GM23248 (cell line): ENCODE data around the gene KRTAP4-3. TPM values are rescaled to one million over a fixed set of nuclear protein-coding genes. Genes with fewer than 3 reads are reported as not detected.

Experiments
- DNase-seq: peaks from one replicate; pipeline ENCODE4 v3.0.0-alpha.2; 2015
- H2AFZ ChIP-seq: fragments of 200-600 bp; sonication (generic); 2 replicates; pipeline ENCODE4 v1.6.1; 2016; ENCODE audit warnings: antibody characterized with exemption
- H3F3A ChIP-seq: fragments of 200-600 bp; sonication (generic); 2 replicates; pipeline ENCODE4 v1.6.1; 2016; ENCODE audit warnings: mild to moderate bottlenecking, antibody characterized with exemption, mixed run types; ENCODE audit not compliant: insufficient read depth
- H3K27ac ChIP-seq: fragments of 200-600 bp; sonication (generic); 2 replicates; pipeline ENCODE4 v1.5.1; 2016; ENCODE audit warnings: mild to moderate bottlenecking
- H3K27me3 ChIP-seq: fragments of 200-600 bp; sonication (generic); replicated peaks from 2 replicates; pipeline ENCODE4 v1.6.1; 2016; ENCODE audit warnings: mild to moderate bottlenecking; ENCODE audit not compliant: insufficient read depth
- H3K36me3 ChIP-seq: fragments of 200-600 bp; sonication (generic); 2 replicates; pipeline ENCODE4 v1.6.1; 2016; ENCODE audit warnings: low read depth, mild to moderate bottlenecking
- H3K4me1 ChIP-seq: fragments of 200-600 bp; sonication (generic); 2 replicates; pipeline ENCODE4 v1.6.1; 2016; ENCODE audit warnings: mild to moderate bottlenecking; ENCODE audit not compliant: insufficient read depth
- H3K4me2 ChIP-seq: fragments of 200-600 bp; sonication (generic); one replicate; pipeline ENCODE4 v1.6.1; 2016; ENCODE audit warnings: mild to moderate bottlenecking; ENCODE audit not compliant: unreplicated experiment
- H3K4me3 ChIP-seq: fragments of 200-600 bp; sonication (generic); 2 replicates; pipeline ENCODE4 v1.5.1; 2016; ENCODE audit warnings: mild to moderate bottlenecking
- H3K79me2 ChIP-seq: fragments of 200-600 bp; sonication (generic); 2 replicates; pipeline ENCODE4 v1.6.1; 2016; ENCODE audit warnings: mild to moderate bottlenecking; ENCODE audit not compliant: insufficient read depth
- H3K9ac ChIP-seq: fragments of 200-600 bp; sonication (generic); 2 replicates; pipeline ENCODE4 v1.6.1; 2016; ENCODE audit warnings: mild to moderate bottlenecking
- H3K9me2 ChIP-seq: fragments of 200-600 bp; sonication (generic); 2 replicates; pipeline ENCODE4 v1.6.1; 2016; ENCODE audit warnings: mixed run types, mild to moderate bottlenecking, moderate library complexity; ENCODE audit not compliant: insufficient read depth
- H3K9me3 ChIP-seq: fragments of 200-600 bp; sonication (generic); one replicate; pipeline ENCODE4 v1.6.1; 2017; ENCODE audit warnings: low read depth
- H4K20me1 ChIP-seq: fragments of 200-600 bp; sonication (generic); 2 replicates; pipeline ENCODE4 v1.6.0; 2016; ENCODE audit not compliant: insufficient read depth
- EZH2 ChIP-seq: fragments of 200-600 bp; sonication (generic); IDR thresholded peaks from 2 replicates; pipeline ENCODE4 v1.6.1; 2018; ENCODE audit warnings: antibody characterized with exemption, mild to moderate bottlenecking; ENCODE audit not compliant: insufficient read depth, poor library complexity, severe bottlenecking
- EZH2phosphoT487 ChIP-seq: fragments of 200-600 bp; sonication (generic); IDR thresholded peaks from 2 replicates; pipeline ENCODE4 v1.6.1; 2018; ENCODE audit warnings: antibody characterized with exemption, moderate library complexity, mild to moderate bottlenecking, low read depth; ENCODE audit not compliant: insufficient read depth
- WGBS, 2 experiments: methylation state at CpG; one replicate each; pipeline ENCODE4 v1.1.6; 2015 to 2017; ENCODE audit warnings: low lambda C conversion rate in 2 of 2, low coverage in 1 of 2; ENCODE audit errors: missing lambda C conversion rate in 2 of 2; 5-methylcytosine and 5-hydroxymethylcytosine counted together
- in situ Hi-C: fragments of 300-500 bp; cut with MboI; formaldehyde crosslinking; loops from 2 replicates; pipeline ENCODE4 v1.15.0; 2020
- polyA plus RNA-seq: library from polyadenylated mRNA; unstranded; fragments of >200 nt; fragmentation: Nextera tagmentation; extraction: Ambion mirVana; gene quantifications from 2 replicates; pipeline ENCODE4 v1.2.1, GENCODE V29; 2016
- total RNA-seq: library from RNA; depleted of rRNA; stranded (reverse); fragments of >200 nt; shearing (Covaris generic); gene quantifications from 2 replicates; pipeline ENCODE4 v1.2.3, GENCODE V29; 2014

The KRTAP4-3 gene
- total and polyA plus RNA-seq, 2 experiments from 2014 or later: not detected

GRCh38 chr17:41133880-41134735 lies 33.9 kb downstream of the KRTAP4-3 start:
- no peak for DNase-seq
- peaks cover 2% of the 10 kb centered on the region; the same call in 1 of the 2 replicates for H3K9me2 ChIP-seq
- peaks cover 28% of the 10 kb centered on the region; the same call in 1 of the 2 replicates for H3F3A ChIP-seq
- H3K4me1 ChIP-seq: peaks cover 28% of the 10 kb centered on the region
- no peaks in the 10 kb centered on the region for H4K20me1 ChIP-seq
- no peaks in the 10 kb centered on the region for H3K36me3 ChIP-seq
- in situ Hi-C loops: no loop called here
- no peaks in the 10 kb centered on the region for H3K79me2 ChIP-seq
- peak overlapping the region; percentile 33 for H3K27ac ChIP-seq
- no peaks in the 10 kb centered on the region for H3K27me3 ChIP-seq
- TF ChIP-seq EZH2 (no peak), EZH2phosphoT487 (no peak)
- 70 to 72% methylated on average over 2 of the region's 2 CpGs for WGBS, 2 experiments
- H3K4me2 ChIP-seq: peak overlapping the region; percentile 24
- H2AFZ ChIP-seq: peak overlapping the region; percentile 72
- H3K4me3 ChIP-seq: no peak overlapping the region
- H3K9ac ChIP-seq: no peak overlapping the region
- H3K9me3 ChIP-seq: no peaks in the 10 kb centered on the region

- Histone ChIP-seq H3F3A (peaks cover 28% of the 10 kb centered on the region; the same call in 1 of the 2 replicates), H2AFZ (peak overlapping the region; percentile 53), H3K27me3 (no peaks in the 10 kb centered on the region), H3K4me3 (no peak overlapping the region), H3K9me2 (no peaks in the 10 kb centered on the region), H3K9ac (no peak overlapping the region), H3K4me2 (peak overlapping the region; percentile 50), H3K9me3 (no peaks in the 10 kb centered on the region), H4K20me1 (no peaks in the 10 kb centered on the region), H3K27ac (peak overlapping the region; percentile 7; the same call in 1 of the 2 replicates), H3K79me2 (no peaks in the 10 kb centered on the region), H3K4me1 (peaks cover 28% of the 10 kb centered on the region), H3K36me3 (no peaks in the 10 kb centered on the region)
- WGBS, 2 experiments: 51 to 52% methylated on average over 3 of the region's 3 CpGs
- in situ Hi-C loops: no loop called here
- TF ChIP-seq EZH2phosphoT487 (no peak), EZH2 (no peak)
- peak; percentile 51 for DNase-seq
Measured at GRCh38 chr17:41131979-41132378, 36.0 kb downstream of the KRTAP4-3 start.

- Histone ChIP-seq H3K4me3 (no peak overlapping the region), H3K9me3 (no peaks in the 10 kb centered on the region), H3K9ac (no peak overlapping the region), H3K9me2 (no peaks in the 10 kb centered on the region), H2AFZ (no peak overlapping the region), H4K20me1 (no peaks in the 10 kb centered on the region), H3K36me3 (no peaks in the 10 kb centered on the region), H3K4me2 (no peak overlapping the region), H3K27me3 (no peaks in the 10 kb centered on the region), H3F3A (peaks cover 22% of the 10 kb centered on the region), H3K4me1 (peaks cover 23% of the 10 kb centered on the region), H3K27ac (no peak overlapping the region), H3K79me2 (no peaks in the 10 kb centered on the region)
- in situ Hi-C loops: no loop called here
- TF ChIP-seq EZH2phosphoT487: no peak
- no peak for TF ChIP-seq EZH2
- 94 to 96% methylated on average over 1 of the region's 1 CpG for WGBS, 2 experiments
- DNase-seq: no peak
Measured at GRCh38 chr17:41127371-41127770, 40.6 kb downstream of the KRTAP4-3 start.

- Histone ChIP-seq H3K4me1 (peaks cover 13% of the 10 kb centered on the region), H3K4me2 (no peak overlapping the region), H3K9ac (no peak overlapping the region), H3K9me2 (no peaks in the 10 kb centered on the region), H3K9me3 (no peaks in the 10 kb centered on the region), H4K20me1 (no peaks in the 10 kb centered on the region), H2AFZ (no peak overlapping the region), H3K4me3 (no peak overlapping the region), H3K27me3 (no peaks in the 10 kb centered on the region), H3F3A (peaks cover 12% of the 10 kb centered on the region), H3K79me2 (no peaks in the 10 kb centered on the region), H3K27ac (no peak overlapping the region), H3K36me3 (no peaks in the 10 kb centered on the region)
- in situ Hi-C loops: no loop called here
- 90 to 96% methylated on average over 3 of the region's 3 CpGs for WGBS, 2 experiments
- TF ChIP-seq EZH2phosphoT487: no peak
- TF ChIP-seq EZH2: no peak
- no peak for DNase-seq
Measured at GRCh38 chr17:41126412-41126811, 41.6 kb downstream of the KRTAP4-3 start.
